GM12878 (cell line): Measurements from ENCODE around the gene CD53. TPM values are rescaled to one million over a fixed set of nuclear protein-coding genes. Genes with fewer than 3 reads are reported as not detected.

Experiments
- ATAC-seq: fragments of 200-7000 bp; cut with Tn5 transposase; 3 replicates; pipeline ENCODE4 v1.9.1; 2020; ENCODE audit warnings: mild to moderate bottlenecking, moderate library complexity
- BruUV-seq: library from RNA; stranded (reverse); fragments of 400-500 nt; replicated peaks from 2 replicates; lab custom pipeline; 2021; lab: Mats Ljungman, UMichigan
- CTCF ChIA-PET: fragments of 300-600 bp; sonication (Branson Sonifier 250); formaldehyde crosslinking; extraction: SDS; loops from one replicate; lab custom pipeline; 2021; ENCODE audit warnings: inconsistent platforms; lab: Yijun Ruan, JAX
- POLR2A ChIA-PET: fragments of 350-600 bp; formaldehyde crosslinking; extraction: SDS; loops from one replicate; lab custom pipeline; 2021; ENCODE audit warnings: inconsistent platforms; lab: Charles Lee
- RAD21 ChIA-PET: fragments of 300-600 bp; sonication (Branson Sonifier 250); formaldehyde crosslinking; loops from one replicate; lab custom pipeline; 2023; ENCODE audit warnings: antibody characterized with exemption; ENCODE audit not compliant: unreplicated experiment; lab: Charles Lee
- SMC1A ChIA-PET: fragments of 300-600 bp; sonication (Branson Sonifier 250); formaldehyde crosslinking; loops from one replicate; lab custom pipeline; 2023; ENCODE audit not compliant: unreplicated experiment, uncharacterized antibody; lab: Charles Lee
- DNase-seq: peaks from one replicate; pipeline ENCODE4 v3.0.0-alpha.2; 2011; ENCODE audit warnings: low read depth, low spot score
- FAIRE-seq: peaks from 3 replicates; lab custom pipeline; 2011; peaks lifted over from hg19 to GRCh38; lab: Jason Lieb, UNC
- H2AFZ ChIP-seq: 2 replicates; pipeline ENCODE4 v1.6.0; 2011; ENCODE audit warnings: low read depth, low read length, control low read depth; ENCODE audit not compliant: control insufficient read depth
- H3K27ac ChIP-seq: 2 replicates; pipeline ENCODE4 v1.5.1; 2011; ENCODE audit warnings: control low read depth; ENCODE audit not compliant: control insufficient read depth, insufficient read depth
- H3K27me3 ChIP-seq, 2 experiments: replicated peaks in 1 of 2; 2 replicates each; pipeline versions ENCODE4 v1.6.0 to v1.6.1; 2011; ENCODE audit warnings: low read length in 1 of 2; ENCODE audit not compliant: control insufficient read depth in 2 of 2, insufficient read depth in 2 of 2
- H3K36me3 ChIP-seq, 2 experiments: 2 replicates each; pipeline ENCODE4 v1.5.1; 2011; ENCODE audit warnings: low read length in 1 of 2; ENCODE audit not compliant: control insufficient read depth in 2 of 2, insufficient read depth in 2 of 2
- H3K4me1 ChIP-seq: 2 replicates; pipeline ENCODE4 v1.6.1; 2011; ENCODE audit warnings: mild to moderate bottlenecking, low read length, moderate library complexity, mixed read lengths; ENCODE audit not compliant: control insufficient read depth, insufficient read depth
- H3K4me2 ChIP-seq: 2 replicates; pipeline ENCODE4 v1.6.0; 2011; ENCODE audit warnings: control low read depth; ENCODE audit not compliant: control insufficient read depth, insufficient read depth
- H3K4me3 ChIP-seq: fragments of 200-600 bp; sonication (generic); 2 replicates; pipeline ENCODE4 v1.5.1; 2016
- H3K79me2 ChIP-seq: 2 replicates; pipeline ENCODE4 v1.6.0; 2011; ENCODE audit warnings: low read length; ENCODE audit not compliant: control insufficient read depth, insufficient read depth
- H3K9ac ChIP-seq: 2 replicates; pipeline ENCODE4 v1.8.0; 2011; ENCODE audit warnings: low read length, control low read depth, mixed read lengths; ENCODE audit not compliant: control insufficient read depth, insufficient read depth
- H3K9me3 ChIP-seq: replicated peaks from 3 replicates; pipeline ENCODE4 v1.5.1; 2011; ENCODE audit warnings: mild to moderate bottlenecking, low read length; ENCODE audit not compliant: control insufficient read depth, insufficient read depth
- H4K20me1 ChIP-seq: 2 replicates; pipeline ENCODE4 v1.6.0; 2011; ENCODE audit not compliant: control insufficient read depth, insufficient read depth
- E2F8 ChIP-seq: fragments of 450-650 bp; IDR thresholded peaks from 2 replicates; pipeline ENCODE4 v1.6.1; 2018; ENCODE audit warnings: mild to moderate bottlenecking, low read depth, moderate library complexity; ENCODE audit not compliant: partially characterized antibody
- FOXK2 ChIP-seq: fragments of 450-650 bp; IDR thresholded peaks from 2 replicates; pipeline ENCODE4 v1.6.1; 2017; ENCODE audit warnings: mild to moderate bottlenecking, moderate library complexity
- RFX5 ChIP-seq: IDR thresholded peaks from 2 replicates; pipeline ENCODE4 v1.6.1; 2011; ENCODE audit warnings: low read depth, low read length, improper control_type of control experiment
- SKIL ChIP-seq: fragments of 450-650 bp; IDR thresholded peaks from 2 replicates; pipeline ENCODE4 v1.6.1; 2017; ENCODE audit warnings: mild to moderate bottlenecking, low read depth, inconsistent platforms; ENCODE audit not compliant: poor library complexity, severe bottlenecking
- SUPT20H ChIP-seq: IDR thresholded peaks from 2 replicates; pipeline ENCODE4 v1.6.1; 2011; ENCODE audit warnings: low read depth, mild to moderate bottlenecking, low read length, moderate library complexity, borderline replicate concordance; ENCODE audit not compliant: control insufficient read depth
- ZNF24 ChIP-seq: fragments of 450-650 bp; IDR thresholded peaks from 2 replicates; pipeline ENCODE4 v1.6.1; 2017; ENCODE audit warnings: antibody characterized with exemption, mild to moderate bottlenecking
- WGBS: methylation state at CpG from one replicate; pipeline ENCODE4 v1.1.6; 2016; ENCODE audit warnings: low lambda C conversion rate; ENCODE audit not compliant: insufficient replicate concordance, insufficient coverage; ENCODE audit errors: missing lambda C conversion rate; 5-methylcytosine and 5-hydroxymethylcytosine counted together
- in situ Hi-C: fragments of 300-500 bp; cut with MboI; formaldehyde crosslinking; loops from 9 replicates; pipeline ENCODE4 v1.14.3; 2018; ENCODE audit warnings: mixed read lengths
- intact Hi-C: fragments of 100-400 bp; cut with micrococcal nuclease; formaldehyde crosslinking; loops from one replicate; pipeline ENCODE4 v1.14.2; 2022; ENCODE audit not compliant: unreplicated experiment
- polyA plus RNA-seq, 11 experiments: library from polyadenylated mRNA; depleted of rRNA in 4 of 11; unstranded in 6 of 11; stranded (reverse) in 5 of 11; fragments of >200 nt; fragmentation: Nextera tagmentation in 4 of 11; fragmentation: Illumina TruSeq in 1 of 11; extraction: Ambion mirVana in 4 of 11; extraction: Trizol in 1 of 11; gene quantifications; 1 replicate in 1 of 11; 2 replicates in 10 of 11; pipeline versions ENCODE4 v1.2.1 to v1.2.3, GENCODE V29; 2011 to 2016; ENCODE audit warnings: inconsistent platforms in 2 of 11, missing spikeins in 2 of 11, low read depth in 1 of 11
- total RNA-seq, 4 experiments: library from RNA; depleted of rRNA in 3 of 4; stranded (reverse); fragments of >200 nt in 3 of 4; fragmentation: Illumina TruSeq in 1 of 4; extraction: Trizol in 1 of 4; gene quantifications; 2 replicates each; pipeline versions ENCODE4 v1.2.1 to v1.2.3, GENCODE V29; 2013 to 2021
- TF ChIP-seq, protein P1 (sequence below): fragments of 450-650 bp; IDR thresholded peaks from 2 replicates; pipeline ENCODE4 v1.6.1; 2017; ENCODE audit warnings: antibody characterized with exemption, mild to moderate bottlenecking, moderate library complexity
- TF ChIP-seq, protein P2 (sequence below): IDR thresholded peaks from 2 replicates; pipeline ENCODE4 v1.6.1; 2012; ENCODE audit warnings: low read depth, low read length, improper control_type of control experiment
- TF ChIP-seq, protein P3 (sequence below): fragments of 450-650 bp; formaldehyde crosslinking; IDR thresholded peaks from 2 replicates; pipeline ENCODE4 v1.5.0; 2022; ENCODE audit warnings: mild to moderate bottlenecking, missing genetic modification characterization

Gene CD53
- total and polyA plus RNA-seq, 10 of the 15 experiments (the other 5 are each of a cell fraction or from before 2014, with no cell fraction given) = 350 to 1,389 (median 538) TPM

DNA sequence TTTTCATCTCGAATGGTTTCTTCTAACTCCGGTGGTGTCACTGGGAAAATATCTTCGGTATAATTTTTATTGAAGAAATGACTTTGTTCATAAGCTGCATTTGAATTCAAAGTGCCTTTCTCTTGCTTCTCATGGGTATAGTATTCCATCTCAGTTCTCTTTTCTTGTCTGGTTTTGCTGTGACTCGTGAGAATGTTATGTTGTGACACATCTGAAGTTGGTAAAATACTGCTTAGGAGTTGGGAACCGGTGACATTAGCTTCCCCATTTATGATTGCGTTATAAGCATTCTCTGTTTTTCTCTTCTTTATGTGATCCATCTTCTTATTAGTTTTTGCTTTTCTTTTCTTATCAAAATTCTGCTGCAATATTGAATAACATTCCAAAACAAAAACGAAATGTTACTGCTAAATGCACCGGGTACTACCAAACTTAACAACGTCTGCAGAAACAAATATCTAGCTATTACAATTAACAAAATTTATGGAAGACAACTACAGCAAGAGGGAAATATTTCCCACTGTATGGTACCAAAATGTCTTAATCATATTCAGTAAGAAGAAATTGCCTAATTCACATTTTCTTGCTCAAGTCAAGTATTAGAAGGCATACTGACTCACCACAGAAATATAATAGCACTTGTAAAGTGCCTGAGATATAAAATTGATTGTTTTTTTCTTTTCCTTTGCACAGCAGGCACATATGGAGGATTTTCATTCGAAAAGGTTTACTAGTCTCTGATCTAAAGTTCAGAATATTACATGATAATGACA is 75.3 kb downstream of the CD53 start:
- CTCF ChIA-PET = interaction anchor here (0.8 to 2.2 kb wide), 4 partner anchors 13 to 83 kb away, joined by 3 to 7 read pairs (median 4); no protein-coding TSS in a partner anchor
- WGBS = 96% methylated on average over 10 of the region's 10 CpGs
- Histone ChIP-seq H2AFZ (no peak overlapping the region), H3K4me2 (no peak overlapping the region), H3K9me3 (no peaks in the 10 kb centered on the region), H4K20me1 (no peaks in the 10 kb centered on the region), H3K4me1 (no peaks in the 10 kb centered on the region), H3K36me3 (peaks cover 0 to 11% of the 10 kb centered on the region in 2 experiments; a peak in 2 of 4 replicates), H3K4me3 (no peak overlapping the region), H3K9ac (no peak overlapping the region), H3K27ac (no peak overlapping the region), H3K27me3 (no peaks in the 10 kb centered on the region), H3K79me2 (no peaks in the 10 kb centered on the region)
- BruUV-seq = no TSS peak
- ATAC-seq (no peak), FAIRE-seq (no peak), DNase-seq (no peak)
- RAD21 ChIA-PET = no interaction called here
- POLR2A ChIA-PET = no interaction called here
- SMC1A ChIA-PET = interaction anchor here (0.7 to 1.9 kb wide), 6 partner anchors 10 to 167 kb away, joined by 3 to 4 read pairs (median 3); no protein-coding TSS in a partner anchor
- intact Hi-C loops = no loop called here
- in situ Hi-C loops = no loop called here
- TF ChIP-seq E2F8 (no peak), SKIL (no peak), RFX5 (no peak), SUPT20H (no peak), FOXK2 (no peak), ZNF24 (no peak)
- TF ChIP-seq, protein P1, sequence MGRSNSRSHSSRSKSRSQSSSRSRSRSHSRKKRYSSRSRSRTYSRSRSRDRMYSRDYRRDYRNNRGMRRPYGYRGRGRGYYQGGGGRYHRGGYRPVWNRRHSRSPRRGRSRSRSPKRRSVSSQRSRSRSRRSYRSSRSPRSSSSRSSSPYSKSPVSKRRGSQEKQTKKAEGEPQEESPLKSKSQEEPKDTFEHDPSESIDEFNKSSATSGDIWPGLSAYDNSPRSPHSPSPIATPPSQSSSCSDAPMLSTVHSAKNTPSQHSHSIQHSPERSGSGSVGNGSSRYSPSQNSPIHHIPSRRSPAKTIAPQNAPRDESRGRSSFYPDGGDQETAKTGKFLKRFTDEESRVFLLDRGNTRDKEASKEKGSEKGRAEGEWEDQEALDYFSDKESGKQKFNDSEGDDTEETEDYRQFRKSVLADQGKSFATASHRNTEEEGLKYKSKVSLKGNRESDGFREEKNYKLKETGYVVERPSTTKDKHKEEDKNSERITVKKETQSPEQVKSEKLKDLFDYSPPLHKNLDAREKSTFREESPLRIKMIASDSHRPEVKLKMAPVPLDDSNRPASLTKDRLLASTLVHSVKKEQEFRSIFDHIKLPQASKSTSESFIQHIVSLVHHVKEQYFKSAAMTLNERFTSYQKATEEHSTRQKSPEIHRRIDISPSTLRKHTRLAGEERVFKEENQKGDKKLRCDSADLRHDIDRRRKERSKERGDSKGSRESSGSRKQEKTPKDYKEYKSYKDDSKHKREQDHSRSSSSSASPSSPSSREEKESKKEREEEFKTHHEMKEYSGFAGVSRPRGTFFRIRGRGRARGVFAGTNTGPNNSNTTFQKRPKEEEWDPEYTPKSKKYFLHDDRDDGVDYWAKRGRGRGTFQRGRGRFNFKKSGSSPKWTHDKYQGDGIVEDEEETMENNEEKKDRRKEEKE = no peak
- TF ChIP-seq, protein P2, sequence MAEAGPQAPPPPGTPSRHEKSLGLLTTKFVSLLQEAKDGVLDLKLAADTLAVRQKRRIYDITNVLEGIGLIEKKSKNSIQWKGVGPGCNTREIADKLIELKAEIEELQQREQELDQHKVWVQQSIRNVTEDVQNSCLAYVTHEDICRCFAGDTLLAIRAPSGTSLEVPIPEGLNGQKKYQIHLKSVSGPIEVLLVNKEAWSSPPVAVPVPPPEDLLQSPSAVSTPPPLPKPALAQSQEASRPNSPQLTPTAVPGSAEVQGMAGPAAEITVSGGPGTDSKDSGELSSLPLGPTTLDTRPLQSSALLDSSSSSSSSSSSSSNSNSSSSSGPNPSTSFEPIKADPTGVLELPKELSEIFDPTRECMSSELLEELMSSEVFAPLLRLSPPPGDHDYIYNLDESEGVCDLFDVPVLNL = no peak
- TF ChIP-seq, protein P3, sequence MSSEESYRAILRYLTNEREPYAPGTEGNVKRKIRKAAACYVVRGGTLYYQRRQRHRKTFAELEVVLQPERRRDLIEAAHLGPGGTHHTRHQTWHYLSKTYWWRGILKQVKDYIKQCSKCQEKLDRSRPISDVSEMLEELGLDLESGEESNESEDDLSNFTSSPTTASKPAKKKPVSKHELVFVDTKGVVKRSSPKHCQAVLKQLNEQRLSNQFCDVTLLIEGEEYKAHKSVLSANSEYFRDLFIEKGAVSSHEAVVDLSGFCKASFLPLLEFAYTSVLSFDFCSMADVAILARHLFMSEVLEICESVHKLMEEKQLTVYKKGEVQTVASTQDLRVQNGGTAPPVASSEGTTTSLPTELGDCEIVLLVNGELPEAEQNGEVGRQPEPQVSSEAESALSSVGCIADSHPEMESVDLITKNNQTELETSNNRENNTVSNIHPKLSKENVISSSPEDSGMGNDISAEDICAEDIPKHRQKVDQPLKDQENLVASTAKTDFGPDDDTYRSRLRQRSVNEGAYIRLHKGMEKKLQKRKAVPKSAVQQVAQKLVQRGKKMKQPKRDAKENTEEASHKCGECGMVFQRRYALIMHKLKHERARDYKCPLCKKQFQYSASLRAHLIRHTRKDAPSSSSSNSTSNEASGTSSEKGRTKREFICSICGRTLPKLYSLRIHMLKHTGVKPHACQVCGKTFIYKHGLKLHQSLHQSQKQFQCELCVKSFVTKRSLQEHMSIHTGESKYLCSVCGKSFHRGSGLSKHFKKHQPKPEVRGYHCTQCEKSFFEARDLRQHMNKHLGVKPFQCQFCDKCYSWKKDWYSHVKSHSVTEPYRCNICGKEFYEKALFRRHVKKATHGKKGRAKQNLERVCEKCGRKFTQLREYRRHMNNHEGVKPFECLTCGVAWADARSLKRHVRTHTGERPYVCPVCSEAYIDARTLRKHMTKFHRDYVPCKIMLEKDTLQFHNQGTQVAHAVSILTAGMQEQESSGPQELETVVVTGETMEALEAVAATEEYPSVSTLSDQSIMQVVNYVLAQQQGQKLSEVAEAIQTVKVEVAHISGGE (CRISPR knock-in tag) = no peak
